ENCODE measurements around the gene EFNB1. TPM values are rescaled to one million over a fixed set of nuclear protein-coding genes. Genes with fewer than 3 reads are reported as not detected.

Gene EFNB1
- total RNA-seq, 3 donors from 2014 or later (not counting 1 experiment from before 2014, with no cell fraction given), result 3.2 to 4.7 (median 3.3) TPM

DNA sequence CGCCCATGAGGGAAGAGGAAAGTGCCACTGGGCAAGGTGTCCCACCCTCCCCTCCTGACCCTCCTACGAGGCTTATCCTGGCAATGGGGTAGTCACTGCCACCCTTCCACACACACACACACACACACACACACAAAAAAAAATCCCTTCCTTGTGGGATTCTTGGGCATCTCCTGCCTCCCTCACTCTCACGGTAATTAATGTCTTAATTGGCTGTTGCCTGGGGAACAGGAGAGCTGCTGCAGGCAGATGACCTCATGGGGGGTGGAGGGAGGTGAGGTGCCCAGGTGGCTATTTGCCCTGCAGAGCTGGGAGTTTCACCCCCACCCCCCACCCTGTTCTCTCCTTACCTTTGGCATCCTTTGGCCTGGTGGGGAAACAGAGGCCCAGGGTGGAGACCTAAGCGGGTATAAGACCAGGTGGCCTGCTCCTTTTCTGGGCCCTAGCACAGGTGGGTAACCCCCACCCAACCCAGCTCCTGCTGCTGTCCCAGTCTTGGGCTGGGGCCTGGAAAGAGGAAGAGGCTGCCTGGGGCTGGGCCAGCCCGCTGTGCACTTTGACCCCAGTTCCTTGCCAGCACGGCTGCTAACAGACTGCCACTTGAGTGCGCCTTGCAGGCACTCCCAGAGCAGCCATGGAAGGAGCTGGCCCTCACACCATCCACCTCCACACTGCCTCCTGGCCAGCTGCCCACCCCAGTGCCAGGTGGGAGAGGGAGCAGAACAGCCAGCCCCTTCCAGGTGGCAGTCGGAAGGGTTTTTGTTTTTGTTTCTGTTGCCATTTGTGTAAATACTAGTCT is 12.6 kb downstream of the EFNB1 start:
- no peaks in the 10 kb centered on the region for H3K36me3 ChIP-seq (ENCODE audit: control insufficient read depth, insufficient read depth, low read length)
- H3K4me3 Mint-ChIP-seq, result no peak overlapping the region
- peaks cover 0 to 6% of the 10 kb centered on the region in 2 donors for H3K4me1 Mint-ChIP-seq
- TF ChIP-seq, protein P1, sequence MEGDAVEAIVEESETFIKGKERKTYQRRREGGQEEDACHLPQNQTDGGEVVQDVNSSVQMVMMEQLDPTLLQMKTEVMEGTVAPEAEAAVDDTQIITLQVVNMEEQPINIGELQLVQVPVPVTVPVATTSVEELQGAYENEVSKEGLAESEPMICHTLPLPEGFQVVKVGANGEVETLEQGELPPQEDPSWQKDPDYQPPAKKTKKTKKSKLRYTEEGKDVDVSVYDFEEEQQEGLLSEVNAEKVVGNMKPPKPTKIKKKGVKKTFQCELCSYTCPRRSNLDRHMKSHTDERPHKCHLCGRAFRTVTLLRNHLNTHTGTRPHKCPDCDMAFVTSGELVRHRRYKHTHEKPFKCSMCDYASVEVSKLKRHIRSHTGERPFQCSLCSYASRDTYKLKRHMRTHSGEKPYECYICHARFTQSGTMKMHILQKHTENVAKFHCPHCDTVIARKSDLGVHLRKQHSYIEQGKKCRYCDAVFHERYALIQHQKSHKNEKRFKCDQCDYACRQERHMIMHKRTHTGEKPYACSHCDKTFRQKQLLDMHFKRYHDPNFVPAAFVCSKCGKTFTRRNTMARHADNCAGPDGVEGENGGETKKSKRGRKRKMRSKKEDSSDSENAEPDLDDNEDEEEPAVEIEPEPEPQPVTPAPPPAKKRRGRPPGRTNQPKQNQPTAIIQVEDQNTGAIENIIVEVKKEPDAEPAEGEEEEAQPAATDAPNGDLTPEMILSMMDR (IDR thresholded peaks at IDR 0.05), result no peak
- intact Hi-C loops (cut with micrococcal nuclease), result no loop called here
- no peaks in the 10 kb centered on the region for H3K9me3 ChIP-seq (ENCODE audit: control insufficient read depth, insufficient read depth, low read length)
- H3K27me3 Mint-ChIP-seq (ENCODE audit: low read depth in 2 of 2), result no peaks in the 10 kb centered on the region
- no peak for DNase-seq
- 93% methylated on average over 5 of the region's 8 CpGs for WGBS (ENCODE audit: insufficient coverage)
- no peak for ATAC-seq
- no peak overlapping the region for H3K27ac Mint-ChIP-seq
- H3K27ac ChIP-seq (ENCODE audit: low read length), result no peak overlapping the region
- no peaks in the 10 kb centered on the region for H3K36me3 Mint-ChIP-seq
- no peaks in the 10 kb centered on the region for H3K9me3 Mint-ChIP-seq
- H3K4me1 ChIP-seq (ENCODE audit: control insufficient read depth, insufficient read depth, low read length), result peaks cover 11% of the 10 kb centered on the region
- no peak overlapping the region for H3K4me3 ChIP-seq (ENCODE audit: low read length)
- no peaks in the 10 kb centered on the region for H3K27me3 ChIP-seq (ENCODE audit: control insufficient read depth, insufficient read depth, low read length)

DNA sequence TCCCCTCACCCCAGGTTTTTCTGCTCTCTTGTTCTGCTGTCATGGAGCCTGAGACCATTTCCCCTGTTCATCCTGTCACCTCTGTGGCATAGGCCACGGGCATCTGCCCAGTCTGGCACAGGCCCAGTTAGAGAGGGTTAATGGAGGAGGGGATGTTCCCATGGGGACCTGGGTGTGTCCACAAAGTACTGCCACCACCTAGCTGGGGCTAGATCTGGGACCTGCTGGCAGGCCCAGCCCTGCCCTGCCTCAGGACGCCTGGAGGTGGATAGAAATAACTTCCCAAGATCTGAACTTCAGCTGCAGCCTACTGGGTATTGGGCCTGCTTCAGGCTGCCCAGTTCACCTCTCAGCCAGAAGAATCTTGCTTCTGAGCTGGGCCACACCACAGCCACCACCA is 13.5 kb downstream of the EFNB1 start:
- intact Hi-C loops (cut with micrococcal nuclease), result no loop called here
- TF ChIP-seq, protein P1 (IDR thresholded peaks at IDR 0.05), result no peak
- Histone ChIP-seq H3K9me3 (ENCODE audit: control insufficient read depth, insufficient read depth, low read length) (no peaks in the 10 kb centered on the region), H3K36me3 (ENCODE audit: control insufficient read depth, insufficient read depth, low read length) (no peaks in the 10 kb centered on the region), H3K27ac (ENCODE audit: low read length) (no peak overlapping the region), H3K4me3 (ENCODE audit: low read length) (no peak overlapping the region), H3K4me1 (ENCODE audit: control insufficient read depth, insufficient read depth, low read length) (peaks cover 11% of the 10 kb centered on the region), H3K27me3 (ENCODE audit: control insufficient read depth, insufficient read depth, low read length) (no peaks in the 10 kb centered on the region)
- Mint-ChIP-seq H3K27me3 (ENCODE audit: low read depth in 2 of 2) (no peaks in the 10 kb centered on the region), H3K9me3 (no peaks in the 10 kb centered on the region), H3K4me3 (no peak overlapping the region), H3K27ac (no peak overlapping the region), H3K4me1 (peaks cover 0 to 6% of the 10 kb centered on the region in 2 donors), H3K36me3 (no peaks in the 10 kb centered on the region)
- DNase-seq, result no peak
- ATAC-seq, result no peak
- WGBS (ENCODE audit: insufficient coverage), result 75% methylated on average over 2 of the region's 2 CpGs

DNA sequence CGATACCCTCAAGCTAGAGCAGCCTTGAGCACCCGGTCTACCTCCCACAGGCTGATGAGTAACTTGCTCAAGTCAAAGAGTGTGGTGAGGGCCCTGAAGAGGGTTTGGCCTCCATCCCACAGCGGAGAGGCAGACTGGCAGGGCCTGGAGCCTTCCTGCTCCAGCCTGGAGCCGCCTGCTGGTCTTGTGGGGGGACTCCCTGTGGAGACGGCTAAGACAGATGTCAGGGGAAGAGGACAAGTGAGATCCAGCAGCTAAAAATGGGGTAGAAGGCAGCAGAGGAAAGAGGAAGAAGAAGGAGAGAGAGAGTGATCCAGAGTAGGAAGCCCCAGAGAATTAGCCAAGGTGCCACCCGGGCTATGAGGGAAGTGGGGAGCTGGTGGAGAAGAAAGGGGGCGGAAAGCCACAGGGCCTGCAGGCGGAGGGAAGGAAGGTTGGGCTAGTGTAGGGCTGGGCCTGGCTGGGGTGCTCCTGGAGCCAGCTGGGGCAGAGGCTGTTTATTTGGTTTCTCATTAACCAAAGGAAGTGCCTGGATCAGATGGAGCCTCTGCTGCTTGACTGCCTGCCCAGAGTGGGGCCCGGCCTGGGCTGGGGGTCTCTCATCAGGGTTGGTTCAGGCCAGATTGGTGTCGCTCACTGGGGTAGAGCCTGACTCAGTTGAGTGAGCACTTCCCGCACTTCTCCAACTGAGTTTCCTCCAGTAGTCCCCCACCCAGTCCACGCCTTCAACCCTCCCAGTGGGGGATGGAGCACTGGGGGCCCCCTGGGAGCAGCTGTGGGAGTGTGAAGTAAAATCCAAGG is 14.2 kb downstream of the EFNB1 start:
- Mint-ChIP-seq H3K4me1 (peaks cover 0 to 6% of the 10 kb centered on the region in 2 donors), H3K27ac (no peak overlapping the region), H3K27me3 (ENCODE audit: low read depth in 2 of 2) (no peaks in the 10 kb centered on the region), H3K36me3 (no peaks in the 10 kb centered on the region), H3K9me3 (no peaks in the 10 kb centered on the region), H3K4me3 (no peak overlapping the region)
- DNase-seq (no peak), ATAC-seq (no peak)
- no peaks in the 10 kb centered on the region for H3K36me3 ChIP-seq (ENCODE audit: control insufficient read depth, insufficient read depth, low read length)
- no peaks in the 10 kb centered on the region for H3K9me3 ChIP-seq (ENCODE audit: control insufficient read depth, insufficient read depth, low read length)
- no peaks in the 10 kb centered on the region for H3K27me3 ChIP-seq (ENCODE audit: control insufficient read depth, insufficient read depth, low read length)
- TF ChIP-seq, protein P1 (IDR thresholded peaks at IDR 0.05), result no peak
- WGBS (ENCODE audit: insufficient coverage), result 54% methylated on average over 9 of the region's 12 CpGs
- H3K27ac ChIP-seq (ENCODE audit: low read length), result no peak overlapping the region
- intact Hi-C loops (cut with micrococcal nuclease), result no loop called here
- H3K4me3 ChIP-seq (ENCODE audit: low read length), result no peak overlapping the region
- peaks cover 11% of the 10 kb centered on the region for H3K4me1 ChIP-seq (ENCODE audit: control insufficient read depth, insufficient read depth, low read length)

Data from natural killer cell (primary cell).